OCI-LY3 (cell line): ENCODE measurements around the gene MYOCOS.
"Not testable (repeated sequence)": the region's sequence is repeated elsewhere in the genome, so short reads cannot be mapped to it uniquely, and the experiment has no call there.

Source experiments
- CTCF ChIP-seq: fragments of 200-600, 300-600 bp; sonication (generic); IDR thresholded peaks from 2 replicates; pipeline ENCODE4 v1.5.1; 2014; ENCODE audit warnings: antibody characterized with exemption, low read length, low read depth
- EZH2phosphoT487 ChIP-seq: fragments of 200-600 bp; shearing (Covaris generic); IDR thresholded peaks from 2 replicates; pipeline ENCODE4 v1.6.1; 2018; ENCODE audit warnings: antibody characterized with exemption, mixed run types, low read depth

DNA sequence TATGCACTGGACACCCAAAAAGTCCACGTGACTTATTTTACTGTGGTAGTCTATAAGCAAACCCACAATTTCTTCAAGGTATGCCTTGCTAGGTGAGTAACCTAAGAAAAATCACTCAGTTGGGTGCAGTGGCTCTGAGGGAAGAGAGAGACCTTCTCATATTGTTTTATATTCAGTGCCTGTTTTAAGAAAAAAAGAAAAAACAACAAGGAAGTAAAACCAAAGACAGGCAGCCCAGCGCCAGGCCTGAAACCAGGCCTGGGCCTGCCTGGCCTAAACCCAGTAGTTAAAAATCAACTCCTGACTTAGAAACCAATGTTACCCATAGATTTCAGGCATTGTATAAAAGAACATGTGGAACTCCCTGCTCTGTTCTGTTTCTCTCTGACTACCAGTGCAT lies 21.7 kb upstream of the MYOCOS start:
- not testable (repeated sequence) for TF ChIP-seq EZH2phosphoT487, CTCF
